ENCODE results near the gene ANKRD13B.

Gene ANKRD13B

DNA sequence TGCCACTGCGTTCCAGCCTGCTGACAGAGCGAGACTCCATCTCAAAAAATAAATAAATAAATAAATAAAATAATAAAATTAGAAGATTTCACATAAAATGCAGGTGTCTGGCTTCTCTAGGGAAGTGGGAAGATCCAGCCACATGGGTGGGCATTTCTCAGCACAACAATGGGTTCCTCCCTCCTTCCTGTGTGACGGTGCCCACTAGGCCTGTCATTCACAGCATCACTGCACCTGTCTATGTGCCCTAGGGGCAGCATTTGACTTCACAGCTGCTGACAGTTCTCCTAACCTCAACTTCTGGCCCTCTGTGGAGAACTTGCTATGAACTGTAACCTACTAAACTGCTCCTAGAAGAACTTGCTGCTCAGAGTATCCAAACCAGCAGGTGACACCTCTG lies 29.1 kb upstream of the ANKRD13B start:
- no peak for TF ChIP-seq TCF12 (IDR thresholded peaks at IDR 0.05; ENCODE audit: low read depth)
- TF ChIP-seq TEAD4 (IDR thresholded peaks at IDR 0.05) = no peak
- TF ChIP-seq, protein P1, sequence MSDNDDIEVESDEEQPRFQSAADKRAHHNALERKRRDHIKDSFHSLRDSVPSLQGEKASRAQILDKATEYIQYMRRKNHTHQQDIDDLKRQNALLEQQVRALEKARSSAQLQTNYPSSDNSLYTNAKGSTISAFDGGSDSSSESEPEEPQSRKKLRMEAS (IDR thresholded peaks at IDR 0.05) = no peak
- no peak for TF ChIP-seq YY1 (IDR thresholded peaks at IDR 0.05; ENCODE audit: low read depth)
- TF ChIP-seq CREB1 (IDR thresholded peaks at IDR 0.05; ENCODE audit: low read depth) = no peak
- TF ChIP-seq NFIC (IDR thresholded peaks at IDR 0.05) = no peak
- no peak for TF ChIP-seq CEBPB (IDR thresholded peaks at IDR 0.05)
- TF ChIP-seq, protein P2, sequence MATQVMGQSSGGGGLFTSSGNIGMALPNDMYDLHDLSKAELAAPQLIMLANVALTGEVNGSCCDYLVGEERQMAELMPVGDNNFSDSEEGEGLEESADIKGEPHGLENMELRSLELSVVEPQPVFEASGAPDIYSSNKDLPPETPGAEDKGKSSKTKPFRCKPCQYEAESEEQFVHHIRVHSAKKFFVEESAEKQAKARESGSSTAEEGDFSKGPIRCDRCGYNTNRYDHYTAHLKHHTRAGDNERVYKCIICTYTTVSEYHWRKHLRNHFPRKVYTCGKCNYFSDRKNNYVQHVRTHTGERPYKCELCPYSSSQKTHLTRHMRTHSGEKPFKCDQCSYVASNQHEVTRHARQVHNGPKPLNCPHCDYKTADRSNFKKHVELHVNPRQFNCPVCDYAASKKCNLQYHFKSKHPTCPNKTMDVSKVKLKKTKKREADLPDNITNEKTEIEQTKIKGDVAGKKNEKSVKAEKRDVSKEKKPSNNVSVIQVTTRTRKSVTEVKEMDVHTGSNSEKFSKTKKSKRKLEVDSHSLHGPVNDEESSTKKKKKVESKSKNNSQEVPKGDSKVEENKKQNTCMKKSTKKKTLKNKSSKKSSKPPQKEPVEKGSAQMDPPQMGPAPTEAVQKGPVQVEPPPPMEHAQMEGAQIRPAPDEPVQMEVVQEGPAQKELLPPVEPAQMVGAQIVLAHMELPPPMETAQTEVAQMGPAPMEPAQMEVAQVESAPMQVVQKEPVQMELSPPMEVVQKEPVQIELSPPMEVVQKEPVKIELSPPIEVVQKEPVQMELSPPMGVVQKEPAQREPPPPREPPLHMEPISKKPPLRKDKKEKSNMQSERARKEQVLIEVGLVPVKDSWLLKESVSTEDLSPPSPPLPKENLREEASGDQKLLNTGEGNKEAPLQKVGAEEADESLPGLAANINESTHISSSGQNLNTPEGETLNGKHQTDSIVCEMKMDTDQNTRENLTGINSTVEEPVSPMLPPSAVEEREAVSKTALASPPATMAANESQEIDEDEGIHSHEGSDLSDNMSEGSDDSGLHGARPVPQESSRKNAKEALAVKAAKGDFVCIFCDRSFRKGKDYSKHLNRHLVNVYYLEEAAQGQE (IDR thresholded peaks at IDR 0.05; ENCODE audit: low read depth) = no peak
- TF ChIP-seq ZBTB7A (IDR thresholded peaks at IDR 0.05; ENCODE audit: low read depth) = no peak

DNA sequence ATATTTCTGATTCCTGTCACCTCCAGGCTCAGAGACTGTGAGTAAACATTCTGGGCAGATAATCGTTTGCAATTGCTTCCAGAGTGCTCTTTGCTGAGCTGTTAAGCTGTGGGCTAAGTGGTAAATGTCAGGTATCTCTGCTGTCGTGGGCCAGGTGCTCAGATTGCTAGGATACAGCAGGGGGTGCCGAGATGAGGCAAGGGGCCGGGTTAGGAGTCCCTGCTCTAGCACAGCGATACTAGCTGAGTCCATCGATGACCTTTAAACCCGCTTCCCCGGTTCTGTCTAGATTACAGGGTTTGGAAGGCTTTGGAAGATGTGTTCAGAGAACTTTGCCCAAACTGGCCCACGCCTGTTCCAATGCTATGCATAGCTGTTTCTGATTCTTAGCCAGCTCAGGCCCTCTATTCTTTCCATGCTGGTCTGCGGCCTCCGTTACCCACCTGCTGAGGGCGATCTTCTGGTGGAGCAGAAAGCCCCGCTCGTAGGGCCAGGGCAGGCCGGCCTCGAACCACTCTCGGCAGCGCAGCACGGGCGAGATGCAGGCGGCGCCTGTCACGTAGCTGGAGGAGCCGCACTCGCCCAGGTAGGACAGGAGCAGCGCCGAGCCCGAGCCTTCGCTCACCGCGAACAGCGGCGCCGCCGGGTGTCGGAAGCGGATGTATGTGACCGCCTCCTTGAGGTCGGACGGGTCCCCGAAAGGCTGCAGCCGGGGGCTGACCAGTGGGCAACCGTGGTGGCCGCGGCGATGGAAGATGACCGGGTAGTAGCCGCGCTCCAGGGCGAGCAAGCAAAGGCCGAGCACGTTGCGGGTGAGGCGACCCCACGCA lies 27.1 kb upstream of the ANKRD13B start:
- TF ChIP-seq NFIC (IDR thresholded peaks at IDR 0.05) (no peak), CEBPB (IDR thresholded peaks at IDR 0.05) (no peak), TAF1 (IDR thresholded peaks at IDR 0.05; ENCODE audit: low read depth) (no peak), TCF12 (IDR thresholded peaks at IDR 0.05; ENCODE audit: low read depth) (no peak), ZBTB7A (IDR thresholded peaks at IDR 0.05; ENCODE audit: low read depth) (no peak), TEAD4 (IDR thresholded peaks at IDR 0.05) (no peak), EP300 (IDR thresholded peaks at IDR 0.05; ENCODE audit: borderline replicate concordance) (no peak), RAD21 (IDR thresholded peaks at IDR 0.05; ENCODE audit: low read depth) (no peak), CREB1 (IDR thresholded peaks at IDR 0.05; ENCODE audit: low read depth) (no peak), FOXM1 (IDR thresholded peaks at IDR 0.05; ENCODE audit: borderline replicate concordance, low read depth) (no peak), EGR1 (IDR thresholded peaks at IDR 0.05) (no peak), YY1 (IDR thresholded peaks at IDR 0.05; ENCODE audit: low read depth) (no peak)
- TF ChIP-seq, protein P3, sequence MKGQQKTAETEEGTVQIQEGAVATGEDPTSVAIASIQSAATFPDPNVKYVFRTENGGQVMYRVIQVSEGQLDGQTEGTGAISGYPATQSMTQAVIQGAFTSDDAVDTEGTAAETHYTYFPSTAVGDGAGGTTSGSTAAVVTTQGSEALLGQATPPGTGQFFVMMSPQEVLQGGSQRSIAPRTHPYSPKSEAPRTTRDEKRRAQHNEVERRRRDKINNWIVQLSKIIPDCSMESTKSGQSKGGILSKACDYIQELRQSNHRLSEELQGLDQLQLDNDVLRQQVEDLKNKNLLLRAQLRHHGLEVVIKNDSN (IDR thresholded peaks at IDR 0.05) = no peak
- TF ChIP-seq, protein P1 (IDR thresholded peaks at IDR 0.05) = no peak
- TF ChIP-seq, protein P2 (IDR thresholded peaks at IDR 0.05; ENCODE audit: low read depth) = no peak

DNA sequence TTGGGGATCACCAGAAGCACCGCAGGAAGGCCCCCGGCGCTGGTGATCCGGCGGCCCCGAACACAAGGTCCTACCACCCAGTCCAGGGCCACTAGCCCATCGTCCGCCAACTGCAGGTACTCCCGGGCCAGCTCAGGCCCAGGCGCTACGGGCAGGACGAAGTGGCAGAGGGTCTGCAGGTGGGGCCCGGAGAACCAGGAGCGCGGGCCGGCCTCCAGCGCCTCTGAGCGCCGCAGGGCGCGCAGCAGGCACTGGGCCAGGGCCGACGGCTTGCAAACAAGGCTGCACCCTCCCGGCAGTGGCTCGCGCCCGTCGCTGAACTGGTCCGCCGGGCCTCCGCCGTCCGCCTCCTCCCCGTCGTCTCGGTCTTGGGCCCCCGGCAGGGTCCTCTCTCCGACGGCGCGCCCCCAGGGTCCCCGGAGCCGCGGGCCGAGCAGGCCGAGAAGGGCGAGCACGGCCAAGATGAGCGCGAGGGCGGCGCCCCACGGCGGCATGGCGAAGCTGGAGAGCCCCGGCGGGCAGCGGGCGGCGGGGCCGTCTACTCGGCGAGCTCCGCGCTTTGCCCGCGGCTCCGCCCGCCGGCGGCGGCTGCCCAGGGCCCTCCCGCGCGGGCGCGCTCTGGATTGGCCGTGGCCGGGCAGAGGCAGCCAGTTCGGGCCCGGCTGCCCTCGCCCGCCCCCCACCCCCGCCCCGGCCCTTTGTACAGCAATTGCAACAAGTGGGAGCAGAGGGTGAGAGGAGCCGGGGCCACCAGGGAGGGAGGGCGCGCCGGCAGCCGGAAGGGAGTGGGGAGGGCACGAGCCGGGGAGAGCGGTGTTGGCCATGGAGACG lies 26.2 kb upstream of the ANKRD13B start, which contains the start of gene ABHD15:
Gene ABHD15, minus strand, starts transcription at position 565 of the 831 bp plus-strand sequence. Its CDS starts 71 bp downstream, at position 494.
- TF ChIP-seq FOXM1 (IDR thresholded peaks at IDR 0.05; ENCODE audit: borderline replicate concordance, low read depth) (no peak), EP300 (IDR thresholded peaks at IDR 0.05; ENCODE audit: borderline replicate concordance) (no peak), TEAD4 (IDR thresholded peaks at IDR 0.05) (no peak), CEBPB (IDR thresholded peaks at IDR 0.05) (no peak), TAF1 (IDR thresholded peaks at IDR 0.05; ENCODE audit: low read depth) (peak; percentile 39; the same call in 1 of the 2 replicates), YY1 (IDR thresholded peaks at IDR 0.05; ENCODE audit: low read depth) (no peak), NFIC (IDR thresholded peaks at IDR 0.05) (peak; percentile 66; the same call in 1 of the 2 replicates), ZBTB7A (IDR thresholded peaks at IDR 0.05; ENCODE audit: low read depth) (peak; percentile 15; the same call in 1 of the 2 replicates), CREB1 (IDR thresholded peaks at IDR 0.05; ENCODE audit: low read depth) (no peak), EGR1 (IDR thresholded peaks at IDR 0.05) (no peak), RAD21 (IDR thresholded peaks at IDR 0.05; ENCODE audit: low read depth) (no peak), TCF12 (IDR thresholded peaks at IDR 0.05; ENCODE audit: low read depth) (no peak)
- TF ChIP-seq, protein P2 (IDR thresholded peaks at IDR 0.05; ENCODE audit: low read depth) = no peak
- TF ChIP-seq, protein P3 (IDR thresholded peaks at IDR 0.05) = no peak
- TF ChIP-seq, protein P1 (IDR thresholded peaks at IDR 0.05) = peak; percentile 40

All from Ishikawa (cell line).